HFFc6 (cell line): Measurements from ENCODE around the gene REC114. TPM values are rescaled to one million over a fixed set of nuclear protein-coding genes. Genes with fewer than 3 reads are reported as not detected.
"Not testable (repeated sequence)": the region's sequence is repeated elsewhere in the genome, so short reads cannot be mapped to it uniquely, and the experiment has no call there.

Experiments
- DNase-seq: peaks from one replicate; pipeline ENCODE4 v3.0.0-alpha.2; 2018
- H3K27ac Mint-ChIP-seq: 2 replicates; pipeline ENCODE4 v1.8.0; 2020; ENCODE audit warnings: mild to moderate bottlenecking, mixed read lengths
- H3K27me3 Mint-ChIP-seq: 2 replicates; pipeline ENCODE4 v1.8.0; 2021; ENCODE audit warnings: mild to moderate bottlenecking, moderate library complexity, mixed read lengths; ENCODE audit not compliant: insufficient read depth
- H3K36me3 Mint-ChIP-seq: 2 replicates; pipeline ENCODE4 v1.8.0; 2021; ENCODE audit warnings: low read depth, mixed read lengths
- H3K4me1 Mint-ChIP-seq: 2 replicates; pipeline ENCODE4 v1.8.0; 2020; ENCODE audit warnings: low read depth, mixed read lengths
- H3K4me3 Mint-ChIP-seq: 2 replicates; pipeline ENCODE4 v1.8.0; 2020; ENCODE audit warnings: mild to moderate bottlenecking, moderate library complexity, mixed read lengths
- H3K9me3 Mint-ChIP-seq: 2 replicates; pipeline ENCODE4 v1.8.0; 2020; ENCODE audit warnings: mild to moderate bottlenecking, mixed read lengths
- CTCF ChIP-seq: fragments of 200-600 bp; sonication (generic); IDR thresholded peaks from 2 replicates; pipeline ENCODE4 v1.5.0; 2021; ENCODE audit warnings: antibody characterized with exemption, mild to moderate bottlenecking
- total RNA-seq, 6 experiments: library from RNA; stranded (reverse); fragmentation: NEBNext Ultra II Directional; extraction: Animal tissue kit (Norgen Biotek cat#: 25700); gene quantifications; 2 replicates in 1 of 6; 3 replicates in 5 of 6; pipeline ENCODE4 v1.2.3, GENCODE V29; 2021

Gene REC114
- total RNA-seq, 6 experiments from 2014 or later = not detected

DNA sequence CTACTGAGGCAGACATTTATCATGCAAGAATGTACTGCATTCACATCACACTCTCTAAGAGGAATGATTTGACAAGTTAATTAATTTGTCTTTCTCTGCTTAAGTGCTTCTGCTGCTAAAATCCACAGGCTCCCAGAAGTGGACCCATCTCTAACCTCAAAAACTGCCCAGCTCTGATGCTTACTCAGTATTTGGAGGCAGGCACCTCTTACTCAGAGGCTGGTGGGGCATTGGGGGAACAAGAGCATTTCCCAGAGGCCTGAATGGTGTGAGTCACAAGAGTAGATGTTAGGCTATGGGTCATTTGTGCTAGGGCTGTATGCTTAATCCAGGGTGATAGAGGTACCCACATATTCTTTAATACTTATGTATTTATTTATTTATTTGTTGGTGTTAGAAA lies 39.8 kb upstream of the REC114 start:
- H3K27me3 Mint-ChIP-seq = peaks cover 13% of the 10 kb centered on the region
- H3K4me3 Mint-ChIP-seq = no peak overlapping the region
- no peak overlapping the region for H3K27ac Mint-ChIP-seq
- no peak for TF ChIP-seq CTCF
- H3K4me1 Mint-ChIP-seq = no peaks in the 10 kb centered on the region
- no peak for DNase-seq
- H3K36me3 Mint-ChIP-seq = no peaks in the 10 kb centered on the region
- no peaks in the 10 kb centered on the region for H3K9me3 Mint-ChIP-seq

DNA sequence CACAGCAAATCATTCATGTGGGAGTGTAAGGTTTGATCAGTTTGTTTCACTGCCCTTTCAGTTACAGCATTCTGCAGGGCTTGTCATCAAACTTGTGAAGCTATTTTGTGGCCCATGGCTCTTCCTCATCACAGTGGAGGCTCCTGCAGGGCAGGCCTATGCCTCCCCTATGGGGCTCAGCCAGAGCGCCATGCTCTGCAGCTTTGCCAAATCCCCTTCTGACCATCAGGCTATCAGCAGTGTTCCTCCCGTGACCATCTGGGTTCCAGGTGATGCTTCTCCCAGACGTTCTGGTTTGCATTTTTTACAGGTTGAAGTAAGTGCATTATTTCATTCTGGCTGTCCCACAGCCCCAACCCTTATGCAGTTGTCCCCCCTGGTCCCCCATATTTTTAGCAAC lies 28.1 kb upstream of the REC114 start:
- Mint-ChIP-seq H3K27me3 (peaks cover 8% of the 10 kb centered on the region), H3K27ac (no peak overlapping the region), H3K36me3 (no peaks in the 10 kb centered on the region), H3K4me3 (no peak overlapping the region), H3K4me1 (no peaks in the 10 kb centered on the region), H3K9me3 (no peaks in the 10 kb centered on the region)
- DNase-seq = no peak
- no peak for TF ChIP-seq CTCF

GRCh38 chr15:73424506-73424905 lies 18.5 kb upstream of the REC114 start:
- no peak for TF ChIP-seq CTCF
- H3K9me3 Mint-ChIP-seq = no peaks in the 10 kb centered on the region
- peaks cover 6% of the 10 kb centered on the region for H3K27me3 Mint-ChIP-seq
- H3K27ac Mint-ChIP-seq = no peak overlapping the region
- H3K36me3 Mint-ChIP-seq = no peaks in the 10 kb centered on the region
- no peak for DNase-seq
- no peak overlapping the region for H3K4me3 Mint-ChIP-seq
- no peaks in the 10 kb centered on the region for H3K4me1 Mint-ChIP-seq

- Mint-ChIP-seq H3K4me3 (no peak overlapping the region), H3K27me3 (peaks cover 6% of the 10 kb centered on the region), H3K27ac (no peak overlapping the region), H3K9me3 (no peaks in the 10 kb centered on the region), H3K36me3 (no peaks in the 10 kb centered on the region), H3K4me1 (no peaks in the 10 kb centered on the region)
- no peak for TF ChIP-seq CTCF
- no peak for DNase-seq
These were observed 17.5 kb upstream of the REC114 start for GRCh38 chr15:73425510-73425909.

DNA sequence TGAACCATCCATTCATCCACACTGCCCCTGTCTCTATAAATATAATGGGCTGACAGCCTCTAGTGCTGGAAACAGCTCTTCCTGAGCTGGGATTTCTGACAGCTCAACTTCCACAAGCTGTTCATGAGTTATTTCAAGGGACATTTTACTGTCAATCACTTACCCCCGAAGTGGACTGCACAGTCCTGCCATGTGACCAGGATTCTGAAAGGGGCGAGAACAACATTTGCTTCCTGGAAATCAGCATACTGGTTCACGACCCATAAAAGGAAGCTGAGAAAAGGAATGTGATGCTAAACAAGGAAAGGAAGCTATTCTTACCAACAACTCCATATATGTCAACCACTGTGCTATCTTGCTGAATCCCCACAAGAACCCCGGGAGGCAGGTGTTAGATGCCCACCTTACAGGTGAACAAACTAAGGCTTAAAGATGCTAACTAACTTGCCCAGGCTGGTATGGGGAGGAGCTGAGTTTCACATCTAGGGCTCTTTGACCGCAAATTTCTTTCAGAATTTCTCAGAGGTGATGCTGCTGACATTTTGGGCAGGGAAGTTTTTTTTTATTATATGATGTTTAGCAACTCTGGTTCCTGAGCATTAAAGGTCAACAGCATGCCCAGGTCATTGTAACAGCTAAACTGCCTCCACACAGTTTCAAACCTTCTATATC lies 16.5 kb upstream of the REC114 start:
- TF ChIP-seq CTCF = no peak

GRCh38 chr15:73431329-73431728 lies 11.6 kb upstream of the REC114 start:
- not testable (repeated sequence) for H3K27me3 Mint-ChIP-seq, H3K9me3 Mint-ChIP-seq, DNase-seq, H3K4me1 Mint-ChIP-seq, H3K36me3 Mint-ChIP-seq, H3K4me3 Mint-ChIP-seq, H3K27ac Mint-ChIP-seq

More for the DNA sequence above, 16.5 kb upstream of the REC114 start:
- DNase-seq = no peak
- H3K9me3 Mint-ChIP-seq = no peaks in the 10 kb centered on the region
- H3K27ac Mint-ChIP-seq = no peak overlapping the region
- H3K4me3 Mint-ChIP-seq = no peak overlapping the region
- peaks cover 6% of the 10 kb centered on the region for H3K27me3 Mint-ChIP-seq
- no peaks in the 10 kb centered on the region for H3K4me1 Mint-ChIP-seq
- no peaks in the 10 kb centered on the region for H3K36me3 Mint-ChIP-seq
